ENCODE data around the gene PELI1.

Gene PELI1, protein sequence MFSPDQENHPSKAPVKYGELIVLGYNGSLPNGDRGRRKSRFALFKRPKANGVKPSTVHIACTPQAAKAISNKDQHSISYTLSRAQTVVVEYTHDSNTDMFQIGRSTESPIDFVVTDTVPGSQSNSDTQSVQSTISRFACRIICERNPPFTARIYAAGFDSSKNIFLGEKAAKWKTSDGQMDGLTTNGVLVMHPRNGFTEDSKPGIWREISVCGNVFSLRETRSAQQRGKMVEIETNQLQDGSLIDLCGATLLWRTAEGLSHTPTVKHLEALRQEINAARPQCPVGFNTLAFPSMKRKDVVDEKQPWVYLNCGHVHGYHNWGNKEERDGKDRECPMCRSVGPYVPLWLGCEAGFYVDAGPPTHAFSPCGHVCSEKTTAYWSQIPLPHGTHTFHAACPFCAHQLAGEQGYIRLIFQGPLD

DNA sequence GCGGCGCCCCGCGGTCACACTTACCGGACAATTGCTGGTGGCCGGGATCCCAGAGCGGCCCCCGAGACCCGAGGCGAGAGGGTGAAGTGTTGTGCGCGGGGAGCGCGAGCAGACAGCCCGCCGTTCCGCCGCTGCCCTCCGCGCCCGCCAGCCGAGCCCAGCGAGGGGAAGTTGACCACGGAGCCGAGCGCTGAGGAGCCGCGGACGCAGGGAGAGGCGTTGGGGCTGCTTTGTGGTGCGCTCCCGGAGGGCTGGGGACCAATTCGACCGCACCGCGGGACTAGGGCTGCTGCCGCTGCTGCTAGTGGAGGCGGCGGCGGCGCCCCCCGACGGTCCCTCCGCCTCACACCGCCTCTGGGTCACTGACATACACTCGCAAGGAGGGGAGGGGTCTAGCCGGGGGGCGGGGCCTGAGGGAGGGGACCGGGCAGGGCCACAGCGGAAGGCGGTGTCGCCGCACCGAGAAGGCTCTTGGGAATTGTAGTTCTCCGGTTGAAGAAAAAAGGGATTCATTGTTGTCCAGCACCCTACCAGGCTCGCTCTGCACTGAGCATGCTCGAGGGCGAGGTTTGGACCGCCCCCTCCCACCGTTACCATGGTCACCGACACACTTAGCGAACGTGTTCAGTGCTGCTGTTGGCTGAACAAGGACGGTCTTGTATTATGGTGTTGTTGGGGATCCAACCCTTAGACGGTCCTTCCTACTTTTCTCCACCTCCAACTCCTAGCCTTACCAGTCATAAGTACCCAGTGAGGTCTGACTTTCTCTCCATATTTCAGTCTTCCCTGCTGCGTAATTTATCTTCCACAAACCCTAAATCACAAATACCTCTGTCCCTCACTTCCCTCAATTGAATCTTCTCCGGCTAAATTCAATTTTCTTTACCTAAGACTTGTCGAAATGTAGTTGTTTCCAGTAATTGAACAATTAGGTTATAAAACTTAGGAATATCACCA, at the start of gene PELI1:
Gene PELI1 (minus strand): TSS at position 364 of the 957 bp plus-strand sequence. CDS start 36,110 bp downstream, outside the sequence.
- in situ Hi-C loops (cut with MboI; ENCODE audit: low sequenced_read_pairs), result no loop called here

DNA sequence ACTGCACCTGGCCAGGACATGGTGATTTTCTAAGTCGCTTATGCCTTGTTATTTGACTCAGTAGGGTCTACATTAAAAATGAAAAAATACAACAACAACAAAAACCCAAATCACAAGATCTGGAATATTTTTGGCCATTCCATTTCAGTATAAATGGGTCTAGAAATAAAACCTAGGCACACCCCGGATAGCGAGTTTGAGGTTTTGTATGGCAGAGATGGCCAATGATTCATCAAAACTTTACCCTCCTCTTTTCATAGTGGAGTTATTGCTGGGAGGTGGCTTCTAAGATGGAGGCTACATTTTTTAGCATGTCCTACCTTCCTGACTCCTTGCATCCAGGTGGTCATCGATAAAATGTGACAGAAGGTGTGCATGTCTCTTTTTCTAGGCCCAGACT, 49.3 kb upstream of the PELI1 start:
- in situ Hi-C loops (cut with MboI; ENCODE audit: low sequenced_read_pairs), result no loop called here

DNA sequence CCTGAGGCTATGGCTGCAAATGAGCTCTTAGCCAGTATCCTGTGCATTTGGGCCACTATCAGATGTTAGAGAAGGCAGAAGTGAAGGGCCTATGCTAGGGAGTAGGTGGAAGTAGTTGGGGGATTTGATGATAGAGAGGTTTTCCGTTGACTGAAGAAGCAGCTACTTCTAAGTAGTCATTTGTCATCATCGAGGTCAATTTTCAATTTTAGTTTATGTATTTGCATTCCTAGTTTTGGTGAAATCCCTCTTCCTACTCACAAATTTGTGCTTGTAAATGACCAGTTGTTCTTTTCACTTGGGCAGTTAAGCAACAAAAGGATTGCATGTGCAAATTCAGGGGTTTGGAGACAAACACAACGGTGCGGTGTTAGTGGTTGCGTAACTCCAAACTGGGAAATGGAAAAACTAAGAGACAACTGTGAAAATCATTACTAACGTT, 48.5 kb upstream of the PELI1 start:
- in situ Hi-C loops (cut with MboI; ENCODE audit: low sequenced_read_pairs), result no loop called here

GRCh38 chr2:64192125-64192479, 47.9 kb upstream of the PELI1 start:
- in situ Hi-C loops (cut with MboI; ENCODE audit: low sequenced_read_pairs), result no loop called here

GRCh38 chr2:64189586-64189985, 45.4 kb upstream of the PELI1 start:
- in situ Hi-C loops (cut with MboI; ENCODE audit: low sequenced_read_pairs), result no loop called here

- in situ Hi-C loops (cut with MboI; ENCODE audit: low sequenced_read_pairs), result no loop called here
These were observed 44.9 kb upstream of the PELI1 start for GRCh38 chr2:64189167-64189566.

DNA sequence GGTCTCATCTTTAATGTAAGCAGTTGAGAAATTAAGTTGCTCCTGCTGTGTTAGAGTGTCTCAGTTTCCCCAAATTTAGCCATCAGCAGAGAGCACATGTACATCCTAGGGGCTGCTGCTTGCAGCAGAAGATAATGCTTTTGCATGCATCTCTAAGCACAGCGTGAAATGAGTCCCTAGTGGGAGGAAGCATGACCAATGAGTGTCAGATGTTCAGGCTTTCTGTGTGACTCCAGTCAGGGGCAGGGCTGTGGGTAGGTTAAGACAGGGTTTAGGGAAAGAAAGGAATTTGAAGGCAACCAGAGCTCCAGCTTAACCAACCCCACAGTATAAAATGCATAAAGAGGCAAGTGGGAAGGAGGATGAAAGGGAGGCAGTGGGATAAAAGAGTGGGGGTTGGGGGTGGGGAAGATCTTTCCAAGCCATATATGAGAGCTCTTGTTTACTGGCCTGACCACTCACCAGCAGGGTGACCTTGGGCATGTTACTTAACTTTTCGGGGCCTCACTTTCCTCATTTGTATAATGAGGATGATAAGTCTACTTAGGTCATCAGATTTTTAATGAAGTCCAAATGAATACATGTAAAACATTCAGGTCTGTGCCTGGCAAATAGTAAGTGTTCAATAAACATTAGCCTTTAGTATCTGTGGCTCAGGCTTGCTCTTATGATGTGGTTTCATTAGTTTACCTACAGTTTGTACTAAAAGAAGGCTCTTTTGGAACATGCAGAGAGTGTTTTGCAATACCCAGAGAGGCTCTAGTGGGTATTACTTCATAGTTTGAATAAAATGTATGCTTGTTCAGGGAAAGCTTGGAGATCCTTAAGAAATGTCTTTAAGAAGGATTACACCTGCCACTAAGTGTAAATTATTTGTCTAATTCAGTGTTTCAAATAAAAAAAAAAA, 42.7 kb upstream of the PELI1 start:
- in situ Hi-C loops (cut with MboI; ENCODE audit: low sequenced_read_pairs), result no loop called here

GRCh38 chr2:64179582-64180321, 35.5 kb upstream of the PELI1 start:
- in situ Hi-C loops (cut with MboI; ENCODE audit: low sequenced_read_pairs), result no loop called here

DNA sequence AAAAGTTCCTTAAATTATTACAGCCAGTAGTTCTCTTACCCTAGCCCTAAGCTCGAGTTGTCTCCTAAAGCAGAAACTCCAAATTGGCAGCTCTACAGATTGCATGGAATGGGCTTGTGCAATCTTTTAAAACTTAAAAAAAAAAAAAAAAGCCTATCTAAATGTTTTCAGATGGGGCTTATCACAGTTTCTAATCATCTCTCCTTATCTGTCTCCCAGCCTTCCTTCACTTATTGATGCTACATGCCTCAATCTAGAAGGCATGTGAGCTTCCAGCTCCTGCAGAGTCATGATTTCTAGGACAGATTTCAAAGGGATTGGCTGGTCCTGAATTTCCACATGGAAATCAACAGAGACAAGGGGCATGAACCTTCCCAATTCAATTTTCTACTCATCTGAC, 33.1 kb upstream of the PELI1 start:
- in situ Hi-C loops (cut with MboI; ENCODE audit: low sequenced_read_pairs), result no loop called here

DNA sequence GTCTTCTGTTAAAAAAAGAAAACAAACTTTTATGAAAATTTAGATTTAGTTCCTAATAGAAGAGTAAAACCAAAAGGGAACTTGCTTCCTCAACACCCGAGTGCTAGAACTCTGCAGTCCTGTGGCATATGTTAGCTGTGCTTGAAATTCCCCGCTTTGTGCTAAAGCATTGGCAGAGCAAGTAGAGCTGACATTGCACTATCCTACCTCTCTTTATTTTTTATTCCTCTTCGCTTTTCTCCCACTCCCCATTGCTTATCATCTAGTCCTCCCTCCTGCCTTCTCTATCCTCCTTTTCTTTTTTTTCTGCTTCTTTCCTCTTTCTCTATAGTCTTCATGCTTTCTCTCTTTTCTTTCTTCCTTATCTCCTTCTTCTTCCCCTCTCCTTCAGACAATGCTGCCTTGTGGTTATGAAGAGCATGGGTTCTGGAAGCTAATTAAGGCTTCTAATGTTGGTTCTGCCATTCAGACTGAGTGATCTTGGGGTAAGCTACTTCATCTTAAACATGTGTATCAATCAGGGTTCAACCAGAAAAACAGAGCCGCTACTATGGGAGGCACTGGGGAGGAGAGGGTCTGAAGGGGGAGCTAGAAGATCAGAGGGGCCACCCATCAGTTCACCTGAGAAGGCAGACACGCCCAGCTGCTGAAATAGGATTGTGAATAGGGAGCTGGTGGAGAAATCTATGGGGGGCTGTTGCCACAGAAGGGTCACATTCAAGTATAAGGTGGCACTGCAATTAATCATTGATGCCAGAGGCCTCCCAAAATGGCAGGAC, 31.4 kb upstream of the PELI1 start:
- in situ Hi-C loops (cut with MboI; ENCODE audit: low sequenced_read_pairs), result no loop called here

- in situ Hi-C loops (cut with MboI; ENCODE audit: low sequenced_read_pairs), result no loop called here
These were observed 29.2 kb upstream of the PELI1 start for GRCh38 chr2:64173156-64174135.

DNA sequence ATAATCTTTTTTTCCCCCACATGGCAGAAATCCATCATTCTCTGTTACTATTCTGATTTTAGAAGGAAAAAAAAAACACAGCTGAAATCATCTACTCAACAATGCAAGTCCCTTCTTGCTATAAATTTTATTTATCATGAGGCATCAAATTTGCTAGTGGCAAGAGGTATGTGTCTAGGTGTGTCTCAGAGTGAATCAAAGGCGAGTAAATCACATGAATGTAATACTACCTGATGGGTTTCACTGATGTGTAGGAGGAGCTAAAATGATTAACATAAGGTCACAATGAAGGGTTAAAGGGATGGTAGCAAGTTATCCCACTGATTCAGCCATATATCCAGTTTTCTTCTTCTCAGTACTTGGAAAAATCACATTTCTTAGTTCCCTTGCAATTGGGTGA, 24.5 kb upstream of the PELI1 start:
- in situ Hi-C loops (cut with MboI; ENCODE audit: low sequenced_read_pairs), result no loop called here

DNA sequence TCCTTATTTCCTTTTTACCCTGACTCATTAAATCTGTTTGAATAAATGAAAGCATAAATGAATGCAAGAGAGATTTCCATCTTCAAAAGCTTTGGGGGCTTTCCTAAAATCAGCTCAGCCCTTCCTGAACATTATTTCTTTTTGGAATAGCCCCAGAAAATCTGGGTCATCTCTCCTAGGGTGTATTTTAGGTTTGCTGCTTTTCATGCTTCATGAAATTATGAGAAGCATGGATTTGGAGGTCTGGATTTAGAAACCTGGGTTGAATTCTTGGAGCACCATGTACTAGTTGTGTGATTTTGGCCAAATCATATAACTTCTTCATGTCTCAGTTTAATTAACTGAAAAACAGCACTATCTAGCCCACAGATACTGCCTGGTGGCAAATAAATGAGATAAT, 24.0 kb upstream of the PELI1 start:
- in situ Hi-C loops (cut with MboI; ENCODE audit: low sequenced_read_pairs), result no loop called here

- in situ Hi-C loops (cut with MboI; ENCODE audit: low sequenced_read_pairs), result no loop called here
These were observed 22.6 kb upstream of the PELI1 start for GRCh38 chr2:64166637-64167420.

DNA sequence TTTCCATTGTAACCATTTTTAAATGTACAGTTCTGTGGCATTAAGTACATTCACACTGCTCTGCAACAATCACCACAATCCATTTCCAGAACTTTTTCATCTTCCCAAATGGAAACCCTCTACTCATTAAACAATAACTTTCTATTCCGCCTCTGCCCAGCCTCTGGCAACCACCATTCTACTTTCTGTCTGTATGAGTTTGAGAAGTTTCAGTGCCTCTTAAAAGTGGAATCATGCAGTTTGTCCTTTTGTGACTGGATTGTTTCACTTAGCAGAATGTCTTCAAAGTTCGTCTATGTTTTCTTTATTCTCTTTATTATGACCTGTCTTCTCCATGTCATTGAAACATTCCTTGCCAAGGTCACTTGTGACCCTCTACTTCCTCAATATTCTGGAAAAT, 22.0 kb upstream of the PELI1 start:
- in situ Hi-C loops (cut with MboI; ENCODE audit: low sequenced_read_pairs), result no loop called here

DNA sequence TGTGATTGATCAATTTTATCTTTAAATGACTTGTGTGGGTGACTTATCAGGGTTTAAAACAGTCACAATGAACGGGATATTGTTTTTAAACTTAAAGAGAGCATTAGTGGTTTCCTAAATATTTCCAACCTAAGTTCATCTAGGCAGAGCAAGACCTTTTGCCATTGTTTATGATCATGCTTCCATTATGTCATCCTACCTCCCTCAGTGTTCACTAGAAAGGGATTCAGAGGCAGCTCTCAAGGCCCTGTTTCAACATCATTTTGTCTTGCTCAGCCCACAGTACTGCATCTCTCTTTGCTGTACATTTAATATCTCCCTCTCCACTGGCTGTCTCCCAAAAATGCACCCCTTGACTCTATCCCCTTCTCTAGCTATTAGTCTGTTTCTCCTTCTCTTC, 21.5 kb upstream of the PELI1 start:
- in situ Hi-C loops (cut with MboI; ENCODE audit: low sequenced_read_pairs), result no loop called here

DNA sequence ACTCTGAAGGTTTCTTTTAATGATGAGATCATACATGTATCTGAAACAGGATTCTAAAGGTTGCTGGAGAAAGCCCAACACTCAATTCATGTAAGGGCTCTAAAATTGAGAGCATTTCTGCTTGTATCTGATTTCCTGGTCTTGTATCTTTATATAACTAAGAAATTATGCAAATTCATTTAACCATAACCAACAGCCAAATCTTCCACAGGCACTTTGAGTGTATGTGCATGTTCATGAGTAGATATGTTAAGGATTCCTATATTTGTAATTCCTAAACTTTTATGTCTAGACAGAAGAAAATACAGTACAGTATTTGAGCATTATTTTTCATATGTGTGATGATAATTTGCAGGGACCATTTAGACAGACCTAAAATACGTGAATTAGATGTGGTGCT, 20.4 kb upstream of the PELI1 start:
- in situ Hi-C loops (cut with MboI; ENCODE audit: low sequenced_read_pairs), result no loop called here
